Measurements from ENCODE around the gene ATF5. TPM values are rescaled to one million over a fixed set of nuclear protein-coding genes. Genes with fewer than 3 reads are reported as not detected.

The ATF5 gene
- polyA plus RNA-seq, 2 donors = 15.5 to 24.3 TPM

DNA sequence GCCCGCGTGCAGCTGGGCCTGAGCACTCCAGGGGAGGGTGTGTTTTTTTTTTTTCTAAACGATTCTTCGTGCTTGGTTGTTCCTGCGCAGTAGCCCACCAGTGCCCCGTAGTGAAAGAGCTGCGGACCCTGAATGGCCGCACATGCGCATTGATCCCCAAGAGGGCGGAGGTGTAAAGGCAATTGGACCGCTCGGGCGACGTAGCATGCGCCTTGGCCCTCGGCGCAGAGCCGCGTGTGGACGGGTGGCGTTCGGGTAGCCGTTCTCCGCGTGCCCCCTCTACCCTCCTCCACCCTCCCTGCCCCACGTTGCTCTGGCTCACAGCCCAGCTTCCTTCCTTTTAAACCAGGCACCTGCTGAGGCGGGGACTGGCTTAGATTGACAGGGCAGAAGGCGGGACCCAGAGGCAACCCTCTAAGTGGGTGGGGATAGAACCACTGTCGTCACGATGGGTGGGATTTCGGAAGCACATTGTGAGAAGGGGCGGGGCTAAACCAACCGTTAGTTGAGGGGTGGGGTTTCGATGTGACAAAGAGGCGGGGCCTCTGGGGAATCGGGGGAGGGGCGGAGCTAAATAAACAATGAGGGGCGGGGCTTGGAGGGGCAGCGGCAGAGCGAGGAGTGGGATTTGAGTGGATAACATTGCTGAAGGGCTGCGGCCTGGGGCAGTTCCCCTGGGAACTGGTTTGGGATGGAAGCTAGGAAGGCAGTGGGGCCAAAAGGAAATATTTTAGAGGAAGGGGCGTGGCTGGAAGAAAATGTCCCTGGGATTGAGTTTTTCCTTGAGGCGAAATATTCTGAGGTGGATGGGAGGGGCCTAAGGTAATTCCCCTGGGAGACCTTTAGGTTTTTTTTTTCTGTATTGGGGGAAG lies 842 bp downstream of the ATF5 start:
- Histone ChIP-seq H3K27ac (ENCODE audit: low read depth in 2 of 2, low read length in 1 of 2) (peak overlapping the region; percentile 88 to 90), H3K9me3 (ENCODE audit: control insufficient read depth in 2 of 2, insufficient read depth in 1 of 2, low read depth in 1 of 2, low read length in 1 of 2) (no peaks in the 10 kb centered on the region), H3K27me3 (ENCODE audit: control insufficient read depth in 1 of 2, insufficient read depth in 2 of 2, low read length in 2 of 2) (no peaks in the 10 kb centered on the region), H3K36me3 (ENCODE audit: control insufficient read depth in 2 of 2, insufficient read depth in 2 of 2, low read length in 1 of 2) (peaks cover 0 to 9% of the 10 kb centered on the region in 2 donors), H3K4me3 (ENCODE audit: low read depth in 1 of 2, low read length in 2 of 2) (peak overlapping the region; percentile 80 to 85), H3K4me1 (ENCODE audit: control insufficient read depth in 2 of 2, insufficient read depth in 2 of 2, low read length in 1 of 2) (peaks cover 0 to 6% of the 10 kb centered on the region in 2 donors)
- 3 to 4% methylated on average over 43 of the region's 43 CpGs for WGBS, 2 donors

DNA sequence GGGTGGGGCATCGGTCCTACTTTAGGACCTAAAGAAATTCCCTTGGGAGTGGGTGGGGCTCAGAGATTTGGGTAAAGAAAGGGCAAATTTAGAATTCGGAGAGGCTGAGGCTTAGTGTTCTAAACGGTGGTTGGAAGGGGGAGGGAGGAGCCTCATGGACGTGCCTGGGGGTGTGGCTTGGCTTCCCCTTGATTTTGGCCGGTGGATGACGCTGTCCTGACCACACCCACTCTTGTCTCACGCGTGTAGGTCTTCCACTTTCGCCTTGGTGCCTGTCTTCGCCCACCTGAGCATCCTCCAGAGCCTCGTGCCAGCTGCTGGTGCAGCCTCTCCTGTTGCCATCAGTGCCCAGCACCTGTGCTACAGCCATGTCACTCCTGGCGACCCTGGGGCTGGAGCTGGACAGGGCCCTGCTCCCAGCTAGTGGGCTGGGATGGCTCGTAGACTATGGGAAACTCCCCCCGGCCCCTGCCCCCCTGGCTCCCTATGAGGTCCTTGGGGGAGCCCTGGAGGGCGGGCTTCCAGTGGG lies 1.5 kb downstream of the ATF5 start:
- Histone ChIP-seq H3K4me3 (ENCODE audit: low read depth in 1 of 2, low read length in 2 of 2) (no peak overlapping the region), H3K27ac (ENCODE audit: low read depth in 2 of 2, low read length in 1 of 2) (peak overlapping the region in 1 of 2 donors; percentile 90)

DNA sequence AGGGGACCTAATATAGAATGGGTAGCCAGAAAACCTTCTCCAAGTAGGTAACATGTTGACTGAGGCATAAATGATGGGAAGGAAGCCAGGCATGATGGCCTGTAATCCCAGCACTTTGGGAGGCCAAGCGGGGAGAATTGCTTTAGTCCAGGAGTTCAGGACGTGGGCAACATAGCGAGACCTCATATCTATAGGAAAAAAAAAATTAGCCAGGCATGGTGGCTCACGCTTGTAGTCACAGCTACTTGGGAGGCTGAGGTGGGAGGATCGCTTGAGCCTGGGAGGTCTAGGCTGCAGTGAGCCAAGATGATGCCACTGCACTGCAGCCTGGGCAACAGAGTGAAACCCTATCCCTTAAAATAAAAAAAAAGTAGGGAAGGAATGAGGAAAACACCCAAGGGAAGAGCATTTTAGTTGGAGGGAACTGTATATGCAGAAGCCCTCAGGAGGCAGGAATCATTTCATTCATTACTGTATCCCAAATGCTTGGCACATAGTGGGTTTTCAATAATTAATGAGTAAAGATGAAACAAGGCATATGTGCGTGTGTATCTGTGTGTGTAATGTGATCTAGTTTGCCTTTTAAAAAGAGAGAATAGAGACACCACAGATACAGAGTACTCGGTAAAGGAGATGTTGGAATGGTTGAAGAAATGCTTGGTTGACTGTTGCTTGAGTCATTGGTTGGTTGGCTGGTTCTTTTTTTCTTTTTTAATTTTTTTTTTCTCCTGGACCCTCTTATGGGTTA lies 2.5 kb downstream of the ATF5 start:
- Histone ChIP-seq H3K9me3 (ENCODE audit: control insufficient read depth in 2 of 2, insufficient read depth in 1 of 2, low read depth in 1 of 2, low read length in 1 of 2) (no peaks in the 10 kb centered on the region), H3K36me3 (ENCODE audit: control insufficient read depth in 2 of 2, insufficient read depth in 2 of 2, low read length in 1 of 2) (peaks cover 0 to 9% of the 10 kb centered on the region in 2 donors), H3K27me3 (ENCODE audit: control insufficient read depth in 1 of 2, insufficient read depth in 2 of 2, low read length in 2 of 2) (no peaks in the 10 kb centered on the region), H3K4me1 (ENCODE audit: control insufficient read depth in 2 of 2, insufficient read depth in 2 of 2, low read length in 1 of 2) (peaks cover 0 to 6% of the 10 kb centered on the region in 2 donors), H3K4me3 (ENCODE audit: low read depth in 1 of 2, low read length in 2 of 2) (no peak overlapping the region), H3K27ac (ENCODE audit: low read depth in 2 of 2, low read length in 1 of 2) (no peak overlapping the region)
- WGBS, 2 donors = 93 to 97% methylated on average over 7 of the region's 7 CpGs

More for the DNA sequence above, 1.5 kb downstream of the ATF5 start:
- no peaks in the 10 kb centered on the region for H3K9me3 ChIP-seq (ENCODE audit: control insufficient read depth in 2 of 2, insufficient read depth in 1 of 2, low read depth in 1 of 2, low read length in 1 of 2)
- H3K36me3 ChIP-seq (ENCODE audit: control insufficient read depth in 2 of 2, insufficient read depth in 2 of 2, low read length in 1 of 2) = peaks cover 0 to 9% of the 10 kb centered on the region in 2 donors
- WGBS, 2 donors = 58 to 59% methylated on average over 15 of the region's 15 CpGs
- peaks cover 0 to 6% of the 10 kb centered on the region in 2 donors for H3K4me1 ChIP-seq (ENCODE audit: control insufficient read depth in 2 of 2, insufficient read depth in 2 of 2, low read length in 1 of 2)
- H3K27me3 ChIP-seq (ENCODE audit: control insufficient read depth in 1 of 2, insufficient read depth in 2 of 2, low read length in 2 of 2) = no peaks in the 10 kb centered on the region

DNA sequence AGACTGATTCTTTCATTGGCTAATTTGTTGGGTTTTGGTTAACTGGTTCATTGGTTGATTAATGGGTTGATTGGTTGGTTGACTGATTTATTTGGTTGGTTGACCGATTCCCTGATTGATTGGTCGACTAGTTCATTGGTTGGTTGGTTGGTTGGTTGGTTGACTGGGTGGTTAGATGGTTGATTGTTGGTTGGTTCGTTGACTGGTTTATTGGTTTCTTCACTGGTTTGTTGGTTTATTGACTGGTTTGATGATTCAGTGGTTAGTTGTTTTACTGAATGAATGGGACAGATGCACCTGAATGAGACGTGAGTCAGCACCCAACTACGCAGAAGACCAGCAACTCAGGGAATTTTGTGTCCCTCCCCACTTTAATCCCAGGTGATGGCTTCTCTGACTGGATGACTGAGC lies 3.0 kb downstream of the ATF5 start:
- no peaks in the 10 kb centered on the region for H3K27me3 ChIP-seq (ENCODE audit: control insufficient read depth in 1 of 2, insufficient read depth in 2 of 2, low read length in 2 of 2)
- no peak overlapping the region for H3K4me3 ChIP-seq (ENCODE audit: low read depth in 1 of 2, low read length in 2 of 2)
- H3K4me1 ChIP-seq (ENCODE audit: control insufficient read depth in 2 of 2, insufficient read depth in 2 of 2, low read length in 1 of 2) = peaks cover 0 to 6% of the 10 kb centered on the region in 2 donors
- no peaks in the 10 kb centered on the region for H3K9me3 ChIP-seq (ENCODE audit: control insufficient read depth in 2 of 2, insufficient read depth in 1 of 2, low read depth in 1 of 2, low read length in 1 of 2)
- peaks cover 0 to 7% of the 10 kb centered on the region in 2 donors for H3K36me3 ChIP-seq (ENCODE audit: control insufficient read depth in 2 of 2, insufficient read depth in 2 of 2, low read length in 1 of 2)
- H3K27ac ChIP-seq (ENCODE audit: low read depth in 2 of 2, low read length in 1 of 2) = no peak overlapping the region
- WGBS, 2 donors = 83 to 91% methylated on average over 5 of the region's 5 CpGs

DNA sequence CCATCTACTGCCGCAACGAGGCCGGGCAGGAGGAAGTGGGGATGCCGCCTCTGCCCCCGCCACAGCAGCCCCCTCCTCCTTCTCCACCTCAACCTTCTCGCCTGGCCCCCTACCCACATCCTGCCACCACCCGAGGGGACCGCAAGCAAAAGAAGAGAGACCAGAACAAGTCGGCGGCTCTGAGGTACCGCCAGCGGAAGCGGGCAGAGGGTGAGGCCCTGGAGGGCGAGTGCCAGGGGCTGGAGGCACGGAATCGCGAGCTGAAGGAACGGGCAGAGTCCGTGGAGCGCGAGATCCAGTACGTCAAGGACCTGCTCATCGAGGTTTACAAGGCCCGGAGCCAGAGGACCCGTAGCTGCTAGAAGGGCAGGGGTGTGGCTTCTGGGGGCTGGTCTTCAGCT lies 3.7 kb downstream of the ATF5 start:
- H3K36me3 ChIP-seq (ENCODE audit: control insufficient read depth in 2 of 2, insufficient read depth in 2 of 2, low read length in 1 of 2) = peaks cover 0 to 3% of the 10 kb centered on the region in 2 donors
- peaks cover 0 to 3% of the 10 kb centered on the region in 2 donors for H3K4me1 ChIP-seq (ENCODE audit: control insufficient read depth in 2 of 2, insufficient read depth in 2 of 2, low read length in 1 of 2)
- no peak overlapping the region for H3K4me3 ChIP-seq (ENCODE audit: low read depth in 1 of 2, low read length in 2 of 2)
- 82 to 86% methylated on average over 24 to 25 of the region's 25 CpGs for WGBS, 2 donors
- no peaks in the 10 kb centered on the region for H3K9me3 ChIP-seq (ENCODE audit: control insufficient read depth in 2 of 2, insufficient read depth in 1 of 2, low read depth in 1 of 2, low read length in 1 of 2)
- no peaks in the 10 kb centered on the region for H3K27me3 ChIP-seq (ENCODE audit: control insufficient read depth in 1 of 2, insufficient read depth in 2 of 2, low read length in 2 of 2)
- H3K27ac ChIP-seq (ENCODE audit: low read depth in 2 of 2, low read length in 1 of 2) = no peak overlapping the region

DNA sequence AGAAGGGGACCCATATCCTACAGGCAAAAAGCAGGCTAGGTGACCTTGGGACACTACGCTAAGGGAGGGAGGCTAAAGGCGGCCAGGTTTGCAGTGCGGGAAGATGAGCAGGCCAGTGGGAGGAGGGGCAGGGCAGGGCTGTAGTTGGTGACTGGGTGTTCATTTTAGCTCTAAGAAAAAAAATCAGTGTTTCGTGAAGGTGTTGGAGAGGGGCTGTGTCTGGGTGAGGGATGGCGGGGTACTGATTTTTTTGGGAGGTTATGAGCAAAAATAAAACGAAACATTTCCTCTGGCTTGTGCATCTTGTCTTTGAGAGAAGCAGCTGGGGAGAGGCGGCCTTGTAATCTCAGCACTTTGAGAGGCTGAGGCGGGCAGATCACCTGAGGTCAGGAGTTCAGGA lies 4.6 kb downstream of the ATF5 start:
- whole genome bisulfite sequencing, 2 donors = 80 to 89% methylated on average over 8 of the region's 8 CpGs
- Histone ChIP-seq H3K27me3 (ENCODE audit: control insufficient read depth in 1 of 2, insufficient read depth in 2 of 2, low read length in 2 of 2) (no peaks in the 10 kb centered on the region), H3K4me1 (ENCODE audit: control insufficient read depth in 2 of 2, insufficient read depth in 2 of 2, low read length in 1 of 2) (no peaks in the 10 kb centered on the region), H3K27ac (ENCODE audit: low read depth in 2 of 2, low read length in 1 of 2) (no peak overlapping the region), H3K36me3 (ENCODE audit: control insufficient read depth in 2 of 2, insufficient read depth in 2 of 2, low read length in 1 of 2) (peaks cover 0 to 3% of the 10 kb centered on the region in 2 donors), H3K9me3 (ENCODE audit: control insufficient read depth in 2 of 2, insufficient read depth in 1 of 2, low read depth in 1 of 2, low read length in 1 of 2) (no peaks in the 10 kb centered on the region), H3K4me3 (ENCODE audit: low read depth in 1 of 2, low read length in 2 of 2) (no peak overlapping the region)

DNA sequence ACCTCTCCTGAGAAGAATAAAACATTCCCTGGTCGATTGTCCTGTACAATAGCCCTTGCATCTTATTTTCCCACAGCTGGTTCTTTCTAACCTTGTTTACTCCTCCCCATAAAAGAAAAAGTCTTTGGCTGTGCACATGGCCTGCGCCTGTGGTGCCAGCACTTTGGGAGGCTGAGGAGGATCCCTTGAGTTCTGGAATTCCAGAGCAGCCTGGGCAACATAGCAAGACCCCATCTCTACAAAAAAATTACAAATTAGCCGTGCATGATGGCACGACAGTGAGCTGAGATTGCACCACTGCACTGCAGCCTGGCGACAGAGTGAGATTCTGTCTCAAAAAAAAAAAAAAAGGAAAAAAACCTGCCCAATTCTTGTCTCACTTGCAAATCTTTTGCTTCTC lies 7.5 kb downstream of the ATF5 start:
- Histone ChIP-seq H3K36me3 (ENCODE audit: control insufficient read depth in 2 of 2, insufficient read depth in 2 of 2, low read length in 1 of 2) (peaks cover 0 to 3% of the 10 kb centered on the region in 2 donors), H3K27me3 (ENCODE audit: control insufficient read depth in 1 of 2, insufficient read depth in 2 of 2, low read length in 2 of 2) (no peaks in the 10 kb centered on the region), H3K9me3 (ENCODE audit: control insufficient read depth in 2 of 2, insufficient read depth in 1 of 2, low read depth in 1 of 2, low read length in 1 of 2) (no peaks in the 10 kb centered on the region), H3K4me3 (ENCODE audit: low read depth in 1 of 2, low read length in 2 of 2) (no peak overlapping the region), H3K27ac (ENCODE audit: low read depth in 2 of 2, low read length in 1 of 2) (no peak overlapping the region), H3K4me1 (ENCODE audit: control insufficient read depth in 2 of 2, insufficient read depth in 2 of 2, low read length in 1 of 2) (peaks cover 0 to 2% of the 10 kb centered on the region in 2 donors)
- 61 to 66% methylated on average over 5 of the region's 5 CpGs for WGBS, 2 donors

DNA sequence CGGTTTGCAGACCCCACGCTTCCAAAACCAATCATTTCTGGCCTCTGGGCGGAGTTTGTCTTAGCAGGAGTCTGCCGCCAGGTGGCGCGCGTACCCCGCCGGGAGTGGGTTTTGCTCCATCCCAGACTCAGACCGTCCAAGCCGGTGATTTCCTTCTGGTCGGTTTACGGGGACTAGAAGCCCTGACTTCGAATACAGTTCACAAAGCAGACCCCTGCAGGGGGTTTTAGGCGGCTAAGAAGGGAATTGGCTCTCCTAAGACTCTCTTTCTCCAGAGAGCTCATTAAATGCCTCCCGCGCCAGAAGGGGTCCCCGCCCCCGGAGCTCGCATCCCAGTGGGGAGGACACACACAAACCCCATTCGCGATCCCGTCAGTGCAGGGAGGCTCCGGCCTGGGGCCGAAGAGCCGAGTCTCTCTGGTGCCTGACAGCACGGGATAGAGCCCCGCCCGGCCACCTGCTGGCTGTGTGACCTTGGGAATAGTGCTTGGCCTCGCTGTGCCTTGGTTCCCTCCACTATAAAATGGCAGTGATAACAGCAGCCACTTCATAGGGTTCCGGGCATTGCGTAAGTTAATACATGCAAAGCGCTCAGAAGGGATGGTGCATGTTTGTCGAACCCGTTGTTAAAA lies 8.9 kb downstream of the ATF5 start:
- no peaks in the 10 kb centered on the region for H3K36me3 ChIP-seq (ENCODE audit: control insufficient read depth in 2 of 2, insufficient read depth in 2 of 2, low read length in 1 of 2)
- H3K4me3 ChIP-seq (ENCODE audit: low read depth in 1 of 2, low read length in 2 of 2) = no peak overlapping the region
- no peaks in the 10 kb centered on the region for H3K27me3 ChIP-seq (ENCODE audit: control insufficient read depth in 1 of 2, insufficient read depth in 2 of 2, low read length in 2 of 2)
- no peak overlapping the region for H3K27ac ChIP-seq (ENCODE audit: low read depth in 2 of 2, low read length in 1 of 2)
- H3K9me3 ChIP-seq (ENCODE audit: control insufficient read depth in 2 of 2, insufficient read depth in 1 of 2, low read depth in 1 of 2, low read length in 1 of 2) = no peaks in the 10 kb centered on the region
- WGBS, 2 donors = 15 to 19% methylated on average over 35 of the region's 35 CpGs
- peaks cover 0 to 2% of the 10 kb centered on the region in 2 donors for H3K4me1 ChIP-seq (ENCODE audit: control insufficient read depth in 2 of 2, insufficient read depth in 2 of 2, low read length in 1 of 2)

DNA sequence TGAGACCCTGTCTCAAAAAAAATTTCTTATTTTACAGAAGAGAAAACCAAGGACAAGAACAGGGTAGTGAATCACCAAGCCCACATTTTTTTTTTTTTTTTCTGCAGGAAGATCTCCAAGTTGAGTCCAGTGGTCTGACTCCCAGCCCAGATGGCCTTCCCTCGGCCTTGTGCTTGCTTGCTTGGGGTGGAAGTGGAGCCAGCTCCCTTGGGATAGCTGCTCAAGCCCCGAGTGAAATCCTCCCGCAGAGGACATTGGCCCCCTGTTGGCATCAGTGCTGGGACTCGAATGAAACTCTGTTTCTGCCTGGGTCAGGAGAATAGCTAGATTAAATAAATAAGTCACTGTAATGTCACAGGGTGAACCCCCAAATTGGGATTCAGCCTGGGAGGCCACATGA lies 9.7 kb downstream of the ATF5 start:
- Histone ChIP-seq H3K9me3 (ENCODE audit: control insufficient read depth in 2 of 2, insufficient read depth in 1 of 2, low read depth in 1 of 2, low read length in 1 of 2) (no peaks in the 10 kb centered on the region), H3K4me1 (ENCODE audit: control insufficient read depth in 2 of 2, insufficient read depth in 2 of 2, low read length in 1 of 2) (peaks cover 0 to 2% of the 10 kb centered on the region in 2 donors), H3K36me3 (ENCODE audit: control insufficient read depth in 2 of 2, insufficient read depth in 2 of 2, low read length in 1 of 2) (no peaks in the 10 kb centered on the region), H3K4me3 (ENCODE audit: low read depth in 1 of 2, low read length in 2 of 2) (no peak overlapping the region), H3K27me3 (ENCODE audit: control insufficient read depth in 1 of 2, insufficient read depth in 2 of 2, low read length in 2 of 2) (no peaks in the 10 kb centered on the region), H3K27ac (ENCODE audit: low read depth in 2 of 2, low read length in 1 of 2) (no peak overlapping the region)
- 70 to 78% methylated on average over 4 of the region's 4 CpGs for WGBS, 2 donors
